CD1c-positive myeloid dendritic cell (primary cell): ENCODE data around the gene FGFBP2.

ENCODE experiments used
- DNase-seq: peaks from one replicate; pipeline ENCODE4 v3.0.0-alpha.2; 2016; ENCODE audit errors: extremely low spot score

The FGFBP2 gene

GRCh38 chr4:15968551-15969300, 5.8 kb upstream of the FGFBP2 start:
- DNase-seq: no peak

- peak; percentile 9 for DNase-seq
These were observed 2.4 kb upstream of the FGFBP2 start for GRCh38 chr4:15965325-15965724.

GRCh38 chr4:15964159-15964558, 1.2 kb upstream of the FGFBP2 start:
- no peak for DNase-seq

- peak; percentile 22 for DNase-seq
These were observed 601 bp upstream of the FGFBP2 start for GRCh38 chr4:15963576-15963975.

- DNase-seq: no peak
These were observed 1.0 kb downstream of the FGFBP2 start for GRCh38 chr4:15961781-15962510.

GRCh38 chr4:15958562-15958961, 4.4 kb downstream of the FGFBP2 start:
- no peak for DNase-seq

- peak; percentile 84 for DNase-seq
These were observed 6.7 kb downstream of the FGFBP2 start for GRCh38 chr4:15956179-15956850.

- no peak for DNase-seq
These were observed 7.3 kb downstream of the FGFBP2 start for GRCh38 chr4:15955670-15956069.

GRCh38 chr4:15953625-15954024, 9.3 kb downstream of the FGFBP2 start:
- DNase-seq: no peak

GRCh38 chr4:15951781-15952180, 11.2 kb downstream of the FGFBP2 start:
- DNase-seq: no peak

- DNase-seq: no peak
These were observed 14.1 kb downstream of the FGFBP2 start for GRCh38 chr4:15948826-15949225.

- no peak for DNase-seq
These were observed 15.3 kb downstream of the FGFBP2 start for GRCh38 chr4:15947684-15948083.

GRCh38 chr4:15945516-15945915, 17.5 kb downstream of the FGFBP2 start:
- no peak for DNase-seq

- no peak for DNase-seq
These were observed 18.1 kb downstream of the FGFBP2 start for GRCh38 chr4:15944895-15945294.

- no peak for DNase-seq
These were observed 20.7 kb downstream of the FGFBP2 start for GRCh38 chr4:15942283-15942682.

- DNase-seq: no peak
These were observed 24.3 kb downstream of the FGFBP2 start, which contains the start of gene FGFBP1 for GRCh38 chr4:15938640-15939039. FGFBP1 (minus strand) TSS chr4:15938740; CDS start chr4:15936632, 2,108 bp downstream.

GRCh38 chr4:15938182-15938581, 24.8 kb downstream of the FGFBP2 start:
- no peak for DNase-seq

GRCh38 chr4:15936495-15936894, 26.5 kb downstream of the FGFBP2 start:
- DNase-seq: no peak

- DNase-seq: no peak
These were observed 27.2 kb downstream of the FGFBP2 start for GRCh38 chr4:15935504-15936402.

- no peak for DNase-seq
These were observed 28.7 kb downstream of the FGFBP2 start for GRCh38 chr4:15934259-15934658.

- no peak for DNase-seq
These were observed 31.3 kb downstream of the FGFBP2 start for GRCh38 chr4:15931451-15932210.
